Stimulated activated effector memory CD8-positive, alpha-beta T cell treated with anti-CD3 and anti-CD28 coated beads, Interleukin-12 subunit alpha, Interleukin-12 subunit beta, amount 100 ng/mL, for 72 hours (primary cell): Measurements from ENCODE around the gene TRMT61A.

ENCODE experiments used
- ATAC-seq: fragments of 150-1000 bp; cut with Tn5 transposase; 2 replicates; pipeline ENCODE4 v1.10.0; 2021
- DNase-seq, 2 donors: peaks; one replicate each; pipeline ENCODE4 v3.0.0; 2021 to 2022; ENCODE audit warnings: low spot score in 2 of 2
- H3K27ac Mint-ChIP-seq: one replicate; pipeline ENCODE4 v1.8.0; 2022; ENCODE audit warnings: mild to moderate bottlenecking, mixed read lengths
- H3K36me3 Mint-ChIP-seq: one replicate; pipeline ENCODE4 v1.8.0; 2022; ENCODE audit warnings: mild to moderate bottlenecking, mixed read lengths
- H3K4me1 Mint-ChIP-seq: one replicate; pipeline ENCODE4 v1.8.0; 2022; ENCODE audit warnings: mixed read lengths
- H3K4me3 Mint-ChIP-seq: one replicate; pipeline ENCODE4 v1.8.0; 2022; ENCODE audit warnings: mild to moderate bottlenecking, mixed read lengths
- H3K9me3 Mint-ChIP-seq: one replicate; pipeline ENCODE4 v1.8.0; 2022; ENCODE audit warnings: mixed read lengths

Gene TRMT61A

GRCh38 chr14:103517174-103517566 is 11.8 kb upstream of the TRMT61A start:
- ATAC-seq (no peak), DNase-seq (no peak)
- H3K4me3 Mint-ChIP-seq = no peak overlapping the region
- H3K36me3 Mint-ChIP-seq = peaks cover 13% of the 10 kb centered on the region
- H3K9me3 Mint-ChIP-seq = no peaks in the 10 kb centered on the region
- H3K4me1 Mint-ChIP-seq = peaks cover 14% of the 10 kb centered on the region
- peak overlapping the region; percentile 52 for H3K27ac Mint-ChIP-seq

- Mint-ChIP-seq H3K4me3 (no peak overlapping the region), H3K9me3 (no peaks in the 10 kb centered on the region), H3K36me3 (peaks cover 7% of the 10 kb centered on the region), H3K4me1 (peaks cover 10% of the 10 kb centered on the region), H3K27ac (peak overlapping the region; percentile 52)
- no peak for ATAC-seq
- no peak for DNase-seq
Observed at GRCh38 chr14:103517721-103518421, 11.1 kb upstream of the TRMT61A start.

GRCh38 chr14:103518422-103519042 is 10.5 kb upstream of the TRMT61A start:
- peak overlapping the region; percentile 50 for H3K4me3 Mint-ChIP-seq
- H3K36me3 Mint-ChIP-seq = peaks cover 7% of the 10 kb centered on the region
- H3K27ac Mint-ChIP-seq = no peak overlapping the region
- ATAC-seq (peak; percentile 42), DNase-seq (peak in 1 of 2 donors; percentile 80)
- no peaks in the 10 kb centered on the region for H3K9me3 Mint-ChIP-seq
- peaks cover 10% of the 10 kb centered on the region for H3K4me1 Mint-ChIP-seq

GRCh38 chr14:103519043-103519836 is 9.8 kb upstream of the TRMT61A start:
- H3K27ac Mint-ChIP-seq = no peak overlapping the region
- H3K9me3 Mint-ChIP-seq = no peaks in the 10 kb centered on the region
- ATAC-seq (no peak), DNase-seq (no peak)
- H3K4me3 Mint-ChIP-seq = peak overlapping the region; percentile 50
- H3K4me1 Mint-ChIP-seq = peaks cover 10% of the 10 kb centered on the region
- H3K36me3 Mint-ChIP-seq = peaks cover 7% of the 10 kb centered on the region

- Mint-ChIP-seq H3K36me3 (peaks cover 7% of the 10 kb centered on the region), H3K4me1 (peaks cover 10% of the 10 kb centered on the region), H3K4me3 (peak overlapping the region; percentile 50), H3K9me3 (no peaks in the 10 kb centered on the region), H3K27ac (no peak overlapping the region)
- DNase-seq (no peak), ATAC-seq (no peak)
Observed at GRCh38 chr14:103519837-103520212, 9.2 kb upstream of the TRMT61A start.

GRCh38 chr14:103520269-103520656 is 8.7 kb upstream of the TRMT61A start:
- Mint-ChIP-seq H3K4me3 (peak overlapping the region; percentile 50), H3K27ac (no peak overlapping the region), H3K9me3 (no peaks in the 10 kb centered on the region), H3K4me1 (peaks cover 10% of the 10 kb centered on the region), H3K36me3 (peaks cover 7% of the 10 kb centered on the region)
- ATAC-seq = no peak
- DNase-seq = no peak

- Mint-ChIP-seq H3K4me3 (peak overlapping the region; percentile 50), H3K36me3 (peaks cover 7% of the 10 kb centered on the region), H3K9me3 (no peaks in the 10 kb centered on the region), H3K4me1 (peaks cover 10% of the 10 kb centered on the region), H3K27ac (no peak overlapping the region)
- DNase-seq (peak; percentile 56 to 77), ATAC-seq (peak; percentile 69)
Observed at GRCh38 chr14:103520657-103521437, 8.1 kb upstream of the TRMT61A start.

GRCh38 chr14:103521438-103521950 is 7.5 kb upstream of the TRMT61A start:
- H3K4me3 Mint-ChIP-seq = peak overlapping the region; percentile 50
- no peak for DNase-seq
- no peak overlapping the region for H3K27ac Mint-ChIP-seq

GRCh38 chr14:103521951-103522563 is 6.9 kb upstream of the TRMT61A start:
- H3K4me3 Mint-ChIP-seq = peak overlapping the region; percentile 50

More at GRCh38 chr14:103521438-103521950, 7.5 kb upstream of the TRMT61A start:
- Mint-ChIP-seq H3K9me3 (no peaks in the 10 kb centered on the region), H3K4me1 (peaks cover 10% of the 10 kb centered on the region), H3K36me3 (peaks cover 7% of the 10 kb centered on the region)
- peak; percentile 3 for ATAC-seq

GRCh38 chr14:103522649-103523574 is 6.1 kb upstream of the TRMT61A start, which contains the start of gene CKB:
Gene CKB, minus strand, starts transcription at chr14:103522830. Its CDS starts 337 bp downstream, at chr14:103522493.
- ATAC-seq = no peak

More at GRCh38 chr14:103521951-103522563, 6.9 kb upstream of the TRMT61A start:
- no peak overlapping the region for H3K27ac Mint-ChIP-seq
- H3K9me3 Mint-ChIP-seq = no peaks in the 10 kb centered on the region
- peaks cover 8% of the 10 kb centered on the region for H3K36me3 Mint-ChIP-seq
- ATAC-seq = no peak
- no peak for DNase-seq
- H3K4me1 Mint-ChIP-seq = peaks cover 16% of the 10 kb centered on the region

GRCh38 chr14:103523575-103523954 is 5.4 kb upstream of the TRMT61A start:
- no peak overlapping the region for H3K27ac Mint-ChIP-seq
- peak overlapping the region; percentile 50 for H3K4me3 Mint-ChIP-seq
- DNase-seq (no peak), ATAC-seq (no peak)
- H3K36me3 Mint-ChIP-seq = peaks cover 19% of the 10 kb centered on the region
- H3K4me1 Mint-ChIP-seq = peaks cover 31% of the 10 kb centered on the region
- no peaks in the 10 kb centered on the region for H3K9me3 Mint-ChIP-seq

More at GRCh38 chr14:103522649-103523574, 6.1 kb upstream of the TRMT61A start, which contains the start of gene CKB:
- no peak for DNase-seq
- Mint-ChIP-seq H3K36me3 (peaks cover 16% of the 10 kb centered on the region), H3K9me3 (no peaks in the 10 kb centered on the region), H3K27ac (no peak within 1 kb of the TSS), H3K4me3 (peak within 1 kb of the TSS; percentile 50), H3K4me1 (peaks cover 24% of the 10 kb centered on the region)

GRCh38 chr14:103524002-103524935 is 4.7 kb upstream of the TRMT61A start:
- no peaks in the 10 kb centered on the region for H3K9me3 Mint-ChIP-seq
- no peak overlapping the region for H3K4me3 Mint-ChIP-seq
- no peak for DNase-seq
- H3K4me1 Mint-ChIP-seq = peaks cover 28% of the 10 kb centered on the region
- H3K36me3 Mint-ChIP-seq = peaks cover 22% of the 10 kb centered on the region
- no peak for ATAC-seq
- H3K27ac Mint-ChIP-seq = no peak overlapping the region
